Right hindlimb (tissue), 1 donor: ENCODE data around the gene APOA1.
A peak's percentile ranks its signal among the peaks of the same experiment; 100 is the strongest.

ENCODE experiments used
- DNase-seq: peaks from one replicate; pipeline ENCODE4 v3.0.0-alpha.2; 2018

APOA1 gene

DNA sequence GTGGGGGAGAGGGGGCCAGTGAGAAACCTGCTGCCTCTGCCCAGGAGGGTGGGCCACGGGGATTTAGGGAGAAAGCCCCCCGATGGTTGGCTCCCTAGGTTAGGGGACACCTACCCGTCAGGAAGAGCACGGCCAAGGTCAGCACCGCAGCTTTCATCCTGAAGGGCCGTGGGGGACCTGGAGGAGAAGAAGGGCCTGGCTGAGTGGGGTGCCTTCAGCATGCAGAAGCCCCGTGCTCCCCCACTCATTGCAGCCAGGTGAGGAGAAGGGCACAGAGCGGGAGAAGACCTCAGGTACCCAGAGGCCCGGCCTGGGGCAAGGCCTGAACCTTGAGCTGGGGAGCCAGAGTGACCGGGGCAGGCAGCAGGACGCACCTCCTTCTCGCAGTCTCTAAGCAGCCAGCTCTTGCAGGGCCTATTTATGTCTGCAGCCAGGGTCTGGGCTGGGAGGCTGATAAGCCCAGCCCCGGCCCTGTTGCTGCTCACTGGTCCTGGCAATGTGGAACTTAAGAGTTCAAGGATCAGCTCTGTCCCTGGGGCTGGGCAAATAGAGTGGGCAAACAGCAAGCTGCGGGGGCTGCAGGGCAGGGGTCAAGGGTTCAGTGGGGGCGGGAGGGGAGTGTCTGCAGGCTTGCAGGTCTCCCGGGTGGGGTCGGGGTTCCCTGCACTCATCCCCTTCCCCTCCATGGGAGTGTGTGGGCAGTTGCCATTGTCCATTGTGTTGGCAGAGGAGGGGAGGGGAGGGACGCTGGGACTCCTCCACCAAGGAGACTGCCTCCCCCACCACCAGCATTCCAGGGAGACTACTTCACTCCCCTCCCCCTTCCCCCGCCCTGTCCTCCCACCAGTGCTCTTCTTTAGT, at the start of gene APOA1:
APOA1 (minus strand) TSS at position 392 of the 861 bp plus-strand sequence; CDS start at position 157, 235 bp downstream.
- DNase-seq: no peak

- DNase-seq: no peak
Observed at GRCh38 chr11:116885951-116886655, 48.7 kb upstream of the APOA1 start.

GRCh38 chr11:116882386-116882785, 45.0 kb upstream of the APOA1 start:
- DNase-seq: no peak

DNA sequence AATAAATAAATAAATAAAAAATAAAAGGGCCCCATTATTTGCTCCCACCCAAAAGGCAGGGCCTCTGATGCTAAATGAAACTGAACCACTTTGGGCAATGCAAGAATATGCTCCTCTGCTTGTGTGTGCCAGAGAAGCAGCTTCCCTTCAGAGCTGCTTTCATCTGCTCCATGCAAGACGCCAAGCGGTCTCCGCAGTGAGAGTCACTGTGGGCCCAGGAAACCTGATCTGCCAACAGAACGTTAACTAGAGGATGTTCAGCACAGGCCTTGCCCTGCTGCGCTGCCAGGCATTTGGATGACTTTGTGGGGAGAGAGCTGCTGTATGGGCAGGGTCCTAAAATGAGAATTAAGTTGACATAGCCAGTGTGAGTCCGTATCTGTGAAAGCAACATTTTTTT, 43.7 kb upstream of the APOA1 start:
- peak; percentile 51 for DNase-seq

GRCh38 chr11:116879800-116880625, 42.6 kb upstream of the APOA1 start:
- DNase-seq: peak; percentile 36

GRCh38 chr11:116876656-116877055, 39.2 kb upstream of the APOA1 start:
- no peak for DNase-seq

DNA sequence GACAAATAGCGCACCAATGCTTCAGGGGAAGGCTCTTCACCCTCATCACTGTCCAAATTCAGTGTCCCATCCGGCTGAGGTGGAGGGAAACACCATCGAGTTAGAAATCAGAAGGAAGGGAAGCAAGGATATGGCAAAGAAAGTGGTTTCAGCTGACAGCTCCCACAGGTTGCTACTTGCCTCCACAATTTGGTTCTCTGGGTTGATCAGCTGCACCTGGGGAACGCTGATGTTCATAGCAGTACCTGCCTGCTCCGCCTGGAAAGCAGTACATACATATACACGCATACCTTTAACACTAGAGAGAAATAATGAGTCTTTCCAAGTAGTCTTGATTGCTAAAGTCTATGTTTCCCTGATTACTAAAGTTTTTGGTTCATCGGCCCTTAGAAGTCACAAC, 37.8 kb upstream of the APOA1 start:
- no peak for DNase-seq

DNA sequence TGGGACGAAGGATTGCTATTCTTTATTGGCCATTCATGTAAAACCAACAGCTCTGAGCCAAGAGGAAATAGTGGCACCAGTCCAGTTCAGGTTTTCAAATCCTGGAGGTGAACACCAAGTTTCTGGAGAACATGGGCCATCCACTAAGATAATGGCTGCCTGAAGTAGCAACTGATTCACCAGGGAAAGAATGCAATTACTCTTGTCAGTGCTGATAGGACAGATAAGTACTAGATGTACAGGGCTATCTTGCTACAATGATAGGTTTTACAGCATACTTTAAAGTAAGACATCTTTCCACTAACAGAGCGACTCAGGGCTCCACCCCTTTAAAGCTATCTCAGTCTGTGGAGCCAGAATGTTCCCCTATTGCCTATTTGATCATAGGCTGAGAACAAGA, 36.8 kb upstream of the APOA1 start:
- no peak for DNase-seq

- DNase-seq: no peak
Observed at GRCh38 chr11:116873381-116873780, 36.0 kb upstream of the APOA1 start.

DNA sequence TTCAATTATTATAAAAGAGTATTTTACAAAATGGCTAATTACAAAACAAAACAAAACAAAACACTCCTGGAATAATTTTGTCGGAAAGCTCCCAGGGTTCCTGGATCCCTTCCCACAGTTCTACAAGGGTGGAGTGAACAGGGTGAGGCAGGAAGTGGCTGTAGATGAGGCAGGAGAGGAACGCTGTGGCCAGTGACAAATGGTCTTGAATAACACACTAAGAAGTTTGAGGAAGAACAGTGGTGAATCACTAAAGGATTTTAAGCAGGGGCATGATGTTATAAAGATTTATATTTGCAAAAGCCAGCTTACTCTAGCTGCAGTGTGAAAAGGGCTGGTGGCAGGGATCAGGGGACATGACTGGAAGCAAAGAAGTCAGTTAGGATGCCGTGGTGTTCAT, 33.8 kb upstream of the APOA1 start:
- no peak for DNase-seq

- no peak for DNase-seq
Observed at GRCh38 chr11:116870054-116870453, 32.6 kb upstream of the APOA1 start.

DNA sequence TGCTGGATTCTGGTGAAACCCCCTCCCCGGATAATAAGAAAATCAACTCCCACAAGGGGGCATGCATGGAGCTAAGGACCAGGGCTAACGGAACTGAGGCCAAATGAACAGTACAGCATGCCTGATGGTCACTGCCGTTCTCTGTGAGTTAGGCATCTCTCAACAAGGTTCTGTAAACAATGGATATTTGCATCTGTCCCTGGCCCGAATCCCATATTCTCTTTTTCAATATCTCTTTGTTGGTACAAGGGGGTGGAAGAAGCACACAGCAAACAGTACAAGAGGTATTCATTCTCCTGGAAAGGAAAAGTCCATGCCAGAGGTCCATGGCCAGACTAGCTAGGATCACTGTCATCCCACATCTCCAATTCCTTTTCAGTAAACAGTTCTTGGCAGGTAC, 32.2 kb upstream of the APOA1 start:
- DNase-seq: no peak

DNA sequence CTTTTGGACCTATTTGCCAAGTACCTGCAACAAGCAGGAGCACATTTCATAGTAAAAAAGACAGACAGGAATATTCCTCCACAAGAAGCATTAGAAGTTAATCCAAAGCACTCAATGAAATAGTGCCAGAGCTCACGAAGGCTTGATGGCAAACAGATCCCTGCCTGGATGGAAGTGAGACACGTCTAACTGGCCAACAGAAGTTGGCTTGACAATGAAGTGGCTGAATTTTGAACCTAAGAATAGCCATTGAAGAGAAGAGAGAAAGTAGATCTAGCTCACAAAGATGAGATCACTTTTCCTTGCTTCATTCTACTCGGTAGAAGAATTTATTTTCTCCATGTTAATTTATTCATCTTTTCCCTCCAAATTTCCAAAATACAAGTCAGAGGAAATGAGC, 30.6 kb upstream of the APOA1 start:
- DNase-seq: no peak

DNA sequence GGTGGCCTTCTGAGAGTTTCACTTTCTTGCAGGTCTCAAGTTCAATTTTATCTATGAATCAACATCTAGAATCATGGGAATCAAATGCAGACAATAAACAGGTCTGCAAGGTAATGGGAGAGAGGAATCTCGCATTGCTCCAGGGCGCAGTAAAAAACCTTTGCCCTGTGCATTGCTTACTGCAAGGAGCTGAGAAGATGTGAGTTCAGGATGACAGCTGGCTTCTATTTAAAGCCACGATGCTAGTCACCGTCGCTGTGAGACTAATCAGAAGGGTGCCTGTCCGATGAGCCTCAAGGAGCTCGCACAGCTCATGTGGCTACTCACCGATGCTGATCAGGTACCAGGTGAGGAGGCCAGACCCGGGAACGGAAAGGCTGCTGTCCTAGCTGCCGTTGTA, 30.2 kb upstream of the APOA1 start:
- no peak for DNase-seq

DNA sequence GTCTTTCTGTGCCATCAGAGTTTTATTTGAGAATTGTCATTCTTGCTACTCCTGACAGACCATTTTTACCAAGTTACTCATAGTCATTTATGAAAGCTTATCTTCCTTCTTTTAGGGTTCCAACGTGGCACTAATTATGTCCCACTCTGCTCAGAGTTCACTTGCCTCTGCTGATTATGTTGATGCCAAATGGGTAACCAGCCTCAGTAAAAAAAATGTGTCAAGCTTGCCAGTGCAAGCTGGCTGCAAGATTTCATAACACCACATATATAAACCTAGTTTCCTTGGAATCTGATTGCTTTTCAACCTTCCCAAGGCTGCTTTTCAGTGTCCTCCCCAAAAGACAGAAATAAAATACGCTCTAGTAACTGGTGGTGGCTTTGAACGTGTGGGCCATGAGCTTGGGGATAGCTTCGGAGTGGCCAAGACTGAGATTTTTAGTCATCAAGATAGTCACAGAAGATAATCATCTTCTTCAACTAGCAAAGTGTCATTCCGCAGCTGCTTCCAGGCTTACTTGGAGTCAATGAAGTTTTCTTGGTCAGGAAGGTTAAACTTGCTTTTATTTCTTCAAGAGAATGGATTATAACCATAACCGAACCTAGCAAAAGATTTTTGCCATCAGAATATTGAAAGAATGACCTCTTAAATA, 29.5 kb upstream of the APOA1 start:
- DNase-seq: no peak

DNA sequence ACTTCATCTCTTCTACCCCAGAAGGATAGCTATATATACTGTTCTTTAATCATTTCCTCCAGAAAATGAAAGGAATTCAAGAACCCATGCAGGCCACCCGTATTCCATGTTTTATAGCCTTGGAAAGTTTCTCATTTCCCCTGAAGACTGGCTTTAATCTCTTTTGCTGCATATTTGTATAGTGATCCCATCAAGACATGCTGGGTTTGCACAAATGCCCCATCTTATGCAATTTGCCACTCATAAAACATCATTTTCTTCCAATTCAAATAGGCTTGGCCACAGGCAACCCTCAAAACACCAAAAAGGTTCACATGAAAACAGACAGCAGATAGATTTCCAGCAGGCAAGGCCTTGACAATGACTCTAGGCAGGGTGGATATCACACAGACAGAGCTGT, 28.3 kb upstream of the APOA1 start:
- DNase-seq: no peak

DNA sequence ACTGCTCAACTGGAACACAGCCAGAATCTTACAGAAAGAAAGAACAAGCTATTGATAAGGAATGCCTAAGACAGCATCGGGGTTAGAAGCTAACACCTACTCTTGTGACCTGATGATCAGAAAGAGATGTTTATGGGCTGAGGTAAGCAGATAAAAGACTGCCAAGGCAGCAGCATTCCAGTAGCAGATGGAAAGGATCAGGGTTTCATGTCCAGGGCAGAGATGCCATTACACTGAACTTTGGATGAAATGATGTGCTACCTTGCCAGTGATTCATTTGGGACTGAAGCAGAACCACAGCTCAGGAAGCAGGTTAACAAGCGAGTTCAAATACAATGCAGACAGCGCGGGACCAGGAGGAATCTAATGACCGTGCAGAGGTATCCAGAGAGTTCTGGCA, 27.1 kb upstream of the APOA1 start:
- no peak for DNase-seq

DNA sequence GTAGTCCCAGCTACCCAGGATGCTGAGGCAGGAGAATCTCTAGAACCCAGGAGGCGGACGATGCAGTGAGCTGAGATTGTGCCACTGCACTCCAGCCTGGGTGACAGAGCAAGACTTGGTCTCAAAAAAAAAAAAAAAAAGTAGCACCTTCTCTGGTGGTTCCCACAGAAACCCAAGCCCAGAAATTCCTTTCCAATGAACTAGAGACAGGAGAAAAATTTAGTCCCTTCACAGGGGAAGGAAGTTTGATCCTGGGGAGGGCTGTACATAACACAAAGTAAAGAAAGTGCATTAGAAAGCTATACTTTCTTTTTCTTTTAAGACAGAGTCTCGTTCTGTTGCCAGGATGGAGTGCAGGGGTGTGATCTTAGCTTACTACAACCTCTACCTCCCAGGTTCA, 25.5 kb upstream of the APOA1 start:
- DNase-seq: no peak

DNA sequence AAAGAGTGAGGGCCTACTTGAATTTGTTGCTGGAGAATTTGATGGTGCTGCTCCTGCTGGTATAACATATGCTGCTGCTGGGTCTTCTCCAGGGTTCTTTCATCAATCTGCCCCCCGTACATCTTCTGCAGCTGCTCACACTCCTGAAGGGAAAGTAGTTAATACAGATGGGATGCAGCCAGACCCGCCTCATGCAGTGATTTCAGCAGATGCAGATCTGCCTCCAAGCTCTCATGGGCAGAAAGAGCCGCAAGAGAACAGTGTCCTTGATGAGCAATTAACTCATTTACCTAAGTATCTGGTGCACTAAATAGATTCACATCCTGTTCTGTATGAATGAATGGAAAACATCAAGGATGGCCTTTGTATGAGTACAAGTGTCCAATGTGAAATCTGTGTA, 24.8 kb upstream of the APOA1 start:
- no peak for DNase-seq

GRCh38 chr11:116861539-116861938, 24.1 kb upstream of the APOA1 start:
- DNase-seq: no peak

DNA sequence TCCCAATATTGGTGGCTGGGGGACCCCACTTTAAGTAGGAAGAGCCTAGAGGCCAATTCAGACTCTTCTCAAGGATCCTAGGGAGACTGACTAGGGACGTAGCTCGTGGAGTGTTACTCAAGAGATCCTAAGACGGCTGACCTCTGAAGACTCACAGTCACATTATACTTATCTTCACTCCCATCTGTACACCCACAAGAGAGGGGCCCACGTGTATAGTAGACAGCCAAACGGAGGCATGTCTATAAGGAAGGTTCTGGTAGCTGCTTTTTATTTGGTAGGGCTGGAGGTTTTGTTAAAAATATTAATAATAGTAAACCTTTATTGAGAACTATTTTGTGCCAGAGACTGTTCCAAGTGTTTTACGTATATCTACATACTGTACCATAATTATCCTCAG, 22.9 kb upstream of the APOA1 start:
- DNase-seq: no peak

DNA sequence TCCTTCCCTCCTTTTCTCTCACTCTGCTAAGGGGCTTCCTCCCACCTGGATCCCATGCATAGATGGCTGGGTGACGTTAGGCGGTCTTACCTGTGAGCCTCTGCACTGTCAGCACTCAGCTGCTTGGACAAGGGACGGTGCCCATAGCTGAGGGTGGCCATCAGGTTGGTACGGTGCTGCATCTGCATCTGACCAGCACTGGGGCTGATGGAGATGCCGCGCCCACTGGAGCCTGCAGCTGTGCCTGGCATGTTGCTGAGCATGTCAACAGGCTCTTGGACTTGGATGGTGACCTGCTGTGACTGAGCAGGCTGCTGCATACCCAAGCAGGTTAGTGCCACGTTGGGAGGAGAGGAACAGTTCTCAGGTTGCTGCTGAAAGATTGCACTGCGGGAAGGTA, 21.8 kb upstream of the APOA1 start:
- no peak for DNase-seq

GRCh38 chr11:116857936-116858335, 20.5 kb upstream of the APOA1 start:
- no peak for DNase-seq
